A673 (cell line): ENCODE measurements around the gene PACS2. TPM values are rescaled to one million over a fixed set of nuclear protein-coding genes. Genes with fewer than 3 reads are reported as not detected.

Experiments
- BruUV-seq: library from RNA; stranded (reverse); fragments of 400-500 nt; replicated peaks from 2 replicates; lab custom pipeline; 2021; lab: Mats Ljungman, UMichigan
- CTCF ChIA-PET: fragments of 300-600 bp; sonication (Branson Sonifier 250); formaldehyde crosslinking; loops from one replicate; lab custom pipeline; 2022; ENCODE audit warnings: antibody characterized with exemption; lab: Charles Lee
- POLR2A ChIA-PET: fragments of 300-600 bp; sonication (Branson Sonifier 250); formaldehyde crosslinking; loops from one replicate; lab custom pipeline; 2022; ENCODE audit warnings: antibody characterized with exemption; ENCODE audit not compliant: low non-redundant PET; lab: Charles Lee
- DNase-seq: peaks from one replicate; pipeline ENCODE4 v3.0.0-alpha.2; 2015; ENCODE audit warnings: low spot score
- H3K27ac ChIP-seq: fragments of 200-600 bp; sonication (generic); 2 replicates; pipeline ENCODE4 v1.5.1; 2016; ENCODE audit warnings: mixed run types, low read depth, mild to moderate bottlenecking, mixed read lengths, antibody characterized with exemption, low read length; ENCODE audit not compliant: poor library complexity, severe bottlenecking
- H3K27me3 ChIP-seq: fragments of 200-600 bp; sonication (generic); replicated peaks from 2 replicates; pipeline ENCODE4 v1.6.1; 2017; ENCODE audit warnings: mixed run types, low read depth, mild to moderate bottlenecking, mixed read lengths, antibody characterized with exemption, low read length; ENCODE audit not compliant: insufficient read depth, poor library complexity
- H3K36me3 ChIP-seq: fragments of 200-600 bp; sonication (generic); 2 replicates; pipeline ENCODE4 v1.6.1; 2016; ENCODE audit warnings: mixed run types, mild to moderate bottlenecking, mixed read lengths, antibody characterized with exemption, low read length; ENCODE audit not compliant: insufficient read depth, poor library complexity, severe bottlenecking
- H3K4me1 ChIP-seq: fragments of 200-600 bp; sonication (generic); 2 replicates; pipeline ENCODE4 v1.6.1; 2017; ENCODE audit warnings: mixed run types, mild to moderate bottlenecking, mixed read lengths, antibody characterized with exemption, low read length; ENCODE audit not compliant: insufficient read depth, poor library complexity, severe bottlenecking
- H3K4me3 ChIP-seq: fragments of 200-600 bp; sonication (generic); 2 replicates; pipeline ENCODE4 v1.5.1; 2016; ENCODE audit warnings: low read depth, mixed run types, mild to moderate bottlenecking, mixed read lengths, low read length; ENCODE audit not compliant: poor library complexity, severe bottlenecking
- H3K9me3 ChIP-seq: fragments of 200-600 bp; sonication (generic); 2 replicates; pipeline ENCODE4 v1.6.1; 2016; ENCODE audit warnings: mixed run types, low read depth, mild to moderate bottlenecking, mixed read lengths, antibody characterized with exemption, low read length; ENCODE audit not compliant: poor library complexity, severe bottlenecking
- EZH2 ChIP-seq: fragments of 200-600 bp; sonication (generic); IDR thresholded peaks from 2 replicates; pipeline ENCODE4 v1.6.1; 2017; ENCODE audit warnings: borderline replicate concordance, low read depth, mild to moderate bottlenecking, mixed read lengths, antibody characterized with exemption, low read length; ENCODE audit not compliant: poor library complexity, severe bottlenecking
- intact Hi-C: fragments of 100-400 bp; cut with micrococcal nuclease; formaldehyde crosslinking; loops from one replicate; pipeline ENCODE4 v1.10.0; 2022; ENCODE audit not compliant: unreplicated experiment
- total RNA-seq: library from RNA; stranded (reverse); gene quantifications from 2 replicates; pipeline ENCODE4 v1.2.3, GENCODE V29; 2021
- TF ChIP-seq, protein P1 (sequence below): fragments of 300-800, 200-600 bp; sonication (generic); conservative IDR thresholded peaks from 2 replicates; pipeline ENCODE4 v1.5.1; 2017; ENCODE audit warnings: low read depth, mild to moderate bottlenecking, antibody characterized with exemption, low read length, moderate library complexity, mixed read lengths

Gene PACS2
- total RNA-seq, 1 experiment from 2014 or later, result 52.5 TPM

GRCh38 chr14:105325303-105325702, 10.8 kb downstream of the PACS2 start:
- Histone ChIP-seq H3K36me3 (no peaks in the 10 kb centered on the region), H3K4me3 (no peak overlapping the region), H3K4me1 (peaks cover 2% of the 10 kb centered on the region), H3K27ac (no peak overlapping the region), H3K27me3 (no peaks in the 10 kb centered on the region), H3K9me3 (no peaks in the 10 kb centered on the region)
- intact Hi-C loops, result no loop called here
- POLR2A ChIA-PET, result no interaction called here
- CTCF ChIA-PET, result no interaction called here
- BruUV-seq, result no TSS peak
- no peak for TF ChIP-seq EZH2
- TF ChIP-seq, protein P1, sequence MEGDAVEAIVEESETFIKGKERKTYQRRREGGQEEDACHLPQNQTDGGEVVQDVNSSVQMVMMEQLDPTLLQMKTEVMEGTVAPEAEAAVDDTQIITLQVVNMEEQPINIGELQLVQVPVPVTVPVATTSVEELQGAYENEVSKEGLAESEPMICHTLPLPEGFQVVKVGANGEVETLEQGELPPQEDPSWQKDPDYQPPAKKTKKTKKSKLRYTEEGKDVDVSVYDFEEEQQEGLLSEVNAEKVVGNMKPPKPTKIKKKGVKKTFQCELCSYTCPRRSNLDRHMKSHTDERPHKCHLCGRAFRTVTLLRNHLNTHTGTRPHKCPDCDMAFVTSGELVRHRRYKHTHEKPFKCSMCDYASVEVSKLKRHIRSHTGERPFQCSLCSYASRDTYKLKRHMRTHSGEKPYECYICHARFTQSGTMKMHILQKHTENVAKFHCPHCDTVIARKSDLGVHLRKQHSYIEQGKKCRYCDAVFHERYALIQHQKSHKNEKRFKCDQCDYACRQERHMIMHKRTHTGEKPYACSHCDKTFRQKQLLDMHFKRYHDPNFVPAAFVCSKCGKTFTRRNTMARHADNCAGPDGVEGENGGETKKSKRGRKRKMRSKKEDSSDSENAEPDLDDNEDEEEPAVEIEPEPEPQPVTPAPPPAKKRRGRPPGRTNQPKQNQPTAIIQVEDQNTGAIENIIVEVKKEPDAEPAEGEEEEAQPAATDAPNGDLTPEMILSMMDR, result no peak
- no peak for DNase-seq

GRCh38 chr14:105325716-105326567, 11.4 kb downstream of the PACS2 start:
- no peaks in the 10 kb centered on the region for H3K27me3 ChIP-seq
- intact Hi-C loops, result no loop called here
- BruUV-seq, result no TSS peak
- POLR2A ChIA-PET, result no interaction called here
- H3K4me1 ChIP-seq, result peaks cover 7% of the 10 kb centered on the region
- TF ChIP-seq EZH2, result no peak
- TF ChIP-seq, protein P1, result no peak
- H3K4me3 ChIP-seq, result no peak overlapping the region
- no peak for DNase-seq
- no peaks in the 10 kb centered on the region for H3K9me3 ChIP-seq
- CTCF ChIA-PET, result no interaction called here
- no peak overlapping the region for H3K27ac ChIP-seq
- no peaks in the 10 kb centered on the region for H3K36me3 ChIP-seq

- Histone ChIP-seq H3K36me3 (no peaks in the 10 kb centered on the region), H3K27ac (no peak overlapping the region), H3K9me3 (peaks cover 4% of the 10 kb centered on the region), H3K27me3 (no peaks in the 10 kb centered on the region), H3K4me1 (peaks cover 7% of the 10 kb centered on the region), H3K4me3 (no peak overlapping the region)
- ChIA-PET CTCF (no interaction called here), POLR2A (no interaction called here)
- no peak for DNase-seq
- intact Hi-C loops, result no loop called here
- TF ChIP-seq, protein P1, result no peak
- no peak for TF ChIP-seq EZH2
- BruUV-seq, result no TSS peak
Measured at GRCh38 chr14:105326568-105326867, 12.0 kb downstream of the PACS2 start.
